Osteocyte (in vitro differentiated cells): ENCODE measurements around the gene BRINP2. TPM values are rescaled to one million over a fixed set of nuclear protein-coding genes. Genes with fewer than 3 reads are reported as not detected.

Source experiments
- DNase-seq: peaks from one replicate; pipeline ENCODE4 v3.0.0; 2021; ENCODE audit warnings: mixed read lengths; ENCODE audit not compliant: unreplicated experiment; ENCODE audit errors: extremely low spot score
- H3K27ac Mint-ChIP-seq: one replicate; pipeline ENCODE4 v1.8.0; 2021; ENCODE audit warnings: mild to moderate bottlenecking, mixed read lengths; ENCODE audit not compliant: unreplicated experiment
- H3K27me3 Mint-ChIP-seq: one replicate; pipeline ENCODE4 v1.8.0; 2021; ENCODE audit warnings: mixed read lengths; ENCODE audit not compliant: unreplicated experiment
- H3K36me3 Mint-ChIP-seq: one replicate; pipeline ENCODE4 v1.8.0; 2021; ENCODE audit warnings: mixed read lengths; ENCODE audit not compliant: unreplicated experiment
- H3K4me1 Mint-ChIP-seq: one replicate; pipeline ENCODE4 v1.8.0; 2021; ENCODE audit warnings: mixed read lengths; ENCODE audit not compliant: unreplicated experiment
- H3K4me3 Mint-ChIP-seq: one replicate; pipeline ENCODE4 v1.8.0; 2021; ENCODE audit warnings: mild to moderate bottlenecking, moderate library complexity, mixed read lengths; ENCODE audit not compliant: unreplicated experiment
- H3K9me3 Mint-ChIP-seq: one replicate; pipeline ENCODE4 v1.8.0; 2021; ENCODE audit warnings: mixed read lengths; ENCODE audit not compliant: unreplicated experiment
- total RNA-seq: library from RNA; stranded (reverse); gene quantifications from 2 replicates; pipeline ENCODE4 v1.2.1, GENCODE V29; 2021
- TF ChIP-seq, protein P1 (sequence below): fragments of 200-600 bp; sonication (generic); IDR thresholded peaks from 2 replicates; pipeline ENCODE4 v1.5.0; 2021; ENCODE audit warnings: antibody characterized with exemption, mild to moderate bottlenecking, moderate library complexity

The BRINP2 gene
- total RNA-seq, 1 donor from 2014 or later: not detected

- no peaks in the 10 kb centered on the region for H3K4me1 Mint-ChIP-seq
- H3K9me3 Mint-ChIP-seq: peaks cover 14% of the 10 kb centered on the region
- TF ChIP-seq, protein P1, sequence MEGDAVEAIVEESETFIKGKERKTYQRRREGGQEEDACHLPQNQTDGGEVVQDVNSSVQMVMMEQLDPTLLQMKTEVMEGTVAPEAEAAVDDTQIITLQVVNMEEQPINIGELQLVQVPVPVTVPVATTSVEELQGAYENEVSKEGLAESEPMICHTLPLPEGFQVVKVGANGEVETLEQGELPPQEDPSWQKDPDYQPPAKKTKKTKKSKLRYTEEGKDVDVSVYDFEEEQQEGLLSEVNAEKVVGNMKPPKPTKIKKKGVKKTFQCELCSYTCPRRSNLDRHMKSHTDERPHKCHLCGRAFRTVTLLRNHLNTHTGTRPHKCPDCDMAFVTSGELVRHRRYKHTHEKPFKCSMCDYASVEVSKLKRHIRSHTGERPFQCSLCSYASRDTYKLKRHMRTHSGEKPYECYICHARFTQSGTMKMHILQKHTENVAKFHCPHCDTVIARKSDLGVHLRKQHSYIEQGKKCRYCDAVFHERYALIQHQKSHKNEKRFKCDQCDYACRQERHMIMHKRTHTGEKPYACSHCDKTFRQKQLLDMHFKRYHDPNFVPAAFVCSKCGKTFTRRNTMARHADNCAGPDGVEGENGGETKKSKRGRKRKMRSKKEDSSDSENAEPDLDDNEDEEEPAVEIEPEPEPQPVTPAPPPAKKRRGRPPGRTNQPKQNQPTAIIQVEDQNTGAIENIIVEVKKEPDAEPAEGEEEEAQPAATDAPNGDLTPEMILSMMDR: no peak
- no peak overlapping the region for H3K27ac Mint-ChIP-seq
- no peaks in the 10 kb centered on the region for H3K36me3 Mint-ChIP-seq
- H3K27me3 Mint-ChIP-seq: no peaks in the 10 kb centered on the region
- DNase-seq: no peak
- no peak overlapping the region for H3K4me3 Mint-ChIP-seq
Observed at GRCh38 chr1:177243773-177244172, 73.0 kb downstream of the BRINP2 start.

GRCh38 chr1:177246710-177247580 is 76.2 kb downstream of the BRINP2 start:
- peaks cover 14% of the 10 kb centered on the region for H3K9me3 Mint-ChIP-seq
- TF ChIP-seq, protein P1: no peak
- no peak overlapping the region for H3K27ac Mint-ChIP-seq
- no peaks in the 10 kb centered on the region for H3K27me3 Mint-ChIP-seq
- H3K4me3 Mint-ChIP-seq: no peak overlapping the region
- DNase-seq: no peak
- H3K36me3 Mint-ChIP-seq: no peaks in the 10 kb centered on the region
- H3K4me1 Mint-ChIP-seq: no peaks in the 10 kb centered on the region

DNA sequence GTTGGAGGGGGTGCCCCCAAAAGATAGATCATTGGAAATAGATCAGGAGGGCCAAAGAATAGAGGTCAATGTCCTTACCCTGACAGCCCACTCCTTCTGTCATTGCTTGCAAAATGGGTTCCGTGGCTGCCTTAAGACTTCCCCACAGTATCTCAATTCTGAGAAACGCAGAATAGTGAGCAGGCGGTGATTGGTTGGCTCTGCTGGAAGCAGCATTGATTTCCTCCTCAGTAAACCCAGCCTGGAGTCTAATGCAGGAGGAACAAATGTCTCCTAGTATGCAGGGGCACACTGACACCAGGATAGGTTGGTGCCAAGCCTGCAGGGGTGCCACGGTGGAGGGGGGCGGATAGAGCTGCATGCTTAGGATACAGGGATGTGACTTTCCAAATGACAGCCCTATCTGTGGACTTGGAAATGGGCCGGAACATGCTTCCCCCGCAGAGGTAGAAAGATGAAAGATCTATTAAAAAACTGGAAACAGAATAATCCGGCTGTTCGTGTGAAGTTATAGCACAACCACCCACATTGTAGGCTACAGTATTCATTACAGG is 76.9 kb downstream of the BRINP2 start:
- Mint-ChIP-seq H3K4me1 (no peaks in the 10 kb centered on the region), H3K9me3 (peaks cover 8% of the 10 kb centered on the region), H3K4me3 (no peak overlapping the region), H3K27me3 (no peaks in the 10 kb centered on the region), H3K27ac (no peak overlapping the region), H3K36me3 (no peaks in the 10 kb centered on the region)
- DNase-seq: no peak
- TF ChIP-seq, protein P1: no peak

GRCh38 chr1:177248258-177248657 is 77.5 kb downstream of the BRINP2 start:
- TF ChIP-seq, protein P1: no peak
- peaks cover 3% of the 10 kb centered on the region for H3K9me3 Mint-ChIP-seq

GRCh38 chr1:177249231-177249630 is 78.5 kb downstream of the BRINP2 start:
- TF ChIP-seq, protein P1: no peak
- Mint-ChIP-seq H3K27ac (no peak overlapping the region), H3K4me3 (no peak overlapping the region), H3K36me3 (no peaks in the 10 kb centered on the region), H3K9me3 (no peaks in the 10 kb centered on the region), H3K4me1 (no peaks in the 10 kb centered on the region), H3K27me3 (no peaks in the 10 kb centered on the region)
- DNase-seq: no peak

More at GRCh38 chr1:177248258-177248657, 77.5 kb downstream of the BRINP2 start:
- DNase-seq: no peak
- Mint-ChIP-seq H3K4me1 (no peaks in the 10 kb centered on the region), H3K27me3 (no peaks in the 10 kb centered on the region), H3K36me3 (no peaks in the 10 kb centered on the region), H3K4me3 (no peak overlapping the region), H3K27ac (no peak overlapping the region)
